Uterus (tissue), 2 donors: ENCODE data around the gene GPX1.

Source experiments
- POLR2A ChIP-seq, 2 donors: fragments of 450-650 bp; IDR thresholded peaks; one replicate each; pipeline ENCODE4 v1.6.1; 2016; ENCODE audit warnings: antibody characterized with exemption in 2 of 2, mild to moderate bottlenecking in 1 of 2, moderate library complexity in 1 of 2
- TF ChIP-seq, protein P1 (sequence below), 4 experiments: fragments of 200-600 bp in 2 of 4; fragments of 450-650 bp in 2 of 4; sonication (generic) in 2 of 4; IDR thresholded peaks; one replicate each; pipeline ENCODE4 v1.5.1; 2016 to 2019; ENCODE audit warnings: antibody characterized with exemption in 4 of 4, mild to moderate bottlenecking in 2 of 4, moderate library complexity in 1 of 4

DNA sequence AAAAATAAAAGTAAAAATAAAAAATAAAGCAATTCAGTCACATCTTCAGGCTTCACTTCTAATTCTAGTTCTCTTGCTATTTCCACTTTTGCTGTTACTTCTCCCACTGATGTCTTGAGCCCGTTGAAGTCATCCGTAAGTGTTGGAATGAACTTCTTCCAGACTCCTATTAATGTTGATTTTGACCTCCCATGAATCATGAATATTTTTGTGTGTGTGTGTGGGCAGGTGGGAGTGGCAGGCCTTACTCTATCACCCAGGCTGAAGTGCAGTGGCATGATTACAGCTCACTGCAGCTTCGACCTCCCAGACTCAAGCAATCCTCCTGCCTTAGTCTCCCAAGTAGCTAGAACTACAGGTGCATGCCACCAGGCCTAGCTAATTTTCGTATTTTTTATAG, 29.0 kb downstream of the GPX1 start:
- TF ChIP-seq, protein P1, sequence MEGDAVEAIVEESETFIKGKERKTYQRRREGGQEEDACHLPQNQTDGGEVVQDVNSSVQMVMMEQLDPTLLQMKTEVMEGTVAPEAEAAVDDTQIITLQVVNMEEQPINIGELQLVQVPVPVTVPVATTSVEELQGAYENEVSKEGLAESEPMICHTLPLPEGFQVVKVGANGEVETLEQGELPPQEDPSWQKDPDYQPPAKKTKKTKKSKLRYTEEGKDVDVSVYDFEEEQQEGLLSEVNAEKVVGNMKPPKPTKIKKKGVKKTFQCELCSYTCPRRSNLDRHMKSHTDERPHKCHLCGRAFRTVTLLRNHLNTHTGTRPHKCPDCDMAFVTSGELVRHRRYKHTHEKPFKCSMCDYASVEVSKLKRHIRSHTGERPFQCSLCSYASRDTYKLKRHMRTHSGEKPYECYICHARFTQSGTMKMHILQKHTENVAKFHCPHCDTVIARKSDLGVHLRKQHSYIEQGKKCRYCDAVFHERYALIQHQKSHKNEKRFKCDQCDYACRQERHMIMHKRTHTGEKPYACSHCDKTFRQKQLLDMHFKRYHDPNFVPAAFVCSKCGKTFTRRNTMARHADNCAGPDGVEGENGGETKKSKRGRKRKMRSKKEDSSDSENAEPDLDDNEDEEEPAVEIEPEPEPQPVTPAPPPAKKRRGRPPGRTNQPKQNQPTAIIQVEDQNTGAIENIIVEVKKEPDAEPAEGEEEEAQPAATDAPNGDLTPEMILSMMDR (IDR thresholded peaks at IDR 0.05) = no peak
- TF ChIP-seq POLR2A (IDR thresholded peaks at IDR 0.05) = no peak
